CD8-positive, alpha-beta memory T cell (primary cell): ENCODE results near the gene MINDY4B. TPM values are rescaled to one million over a fixed set of nuclear protein-coding genes. Genes with fewer than 3 reads are reported as not detected.

Experiments used
- CTCF ChIA-PET: fragments of 350-600 bp; sonication (Branson Sonifier 250); formaldehyde crosslinking; loops from one replicate; lab custom pipeline; 2021; ENCODE audit warnings: antibody characterized with exemption; lab: Charles Lee
- POLR2A ChIA-PET: fragments of 350-600 bp; sonication (Branson Sonifier 250); formaldehyde crosslinking; loops from one replicate; lab custom pipeline; 2021; ENCODE audit warnings: antibody characterized with exemption; lab: Charles Lee
- DNase-seq, 5 donors: peaks; one replicate each; pipeline versions ENCODE4 v3.0.0 to v3.0.0-alpha.2; 2020 to 2022; ENCODE audit warnings: mixed read lengths in 1 of 5
- H3K27ac ChIP-seq: one replicate; pipeline ENCODE4 v1.7.0; 2013; ENCODE audit warnings: low read depth, mild to moderate bottlenecking, low read length, moderate library complexity
- H3K27me3 ChIP-seq: 2 replicates; pipeline ENCODE4 v1.7.0; 2013; ENCODE audit warnings: low read length, mild to moderate bottlenecking; ENCODE audit not compliant: insufficient read depth, poor library complexity, severe bottlenecking
- H3K36me3 ChIP-seq: 2 replicates; pipeline ENCODE4 v1.7.0; 2013; ENCODE audit warnings: mild to moderate bottlenecking, low read length, moderate library complexity; ENCODE audit not compliant: insufficient read depth
- H3K4me1 ChIP-seq: 2 replicates; pipeline ENCODE4 v1.7.0; 2013; ENCODE audit warnings: mild to moderate bottlenecking, low read length, moderate library complexity; ENCODE audit not compliant: insufficient read depth
- H3K4me3 ChIP-seq: 2 replicates; pipeline ENCODE4 v1.7.0; 2013; ENCODE audit warnings: mild to moderate bottlenecking, low read length
- H3K9me3 ChIP-seq: 2 replicates; pipeline ENCODE4 v1.7.0; 2013; ENCODE audit warnings: mild to moderate bottlenecking, low read length
- H3K27ac Mint-ChIP-seq, 8 donors: one replicate each; pipeline ENCODE4 v1.8.0; 2020 to 2021; ENCODE audit warnings: mixed read lengths in 8 of 8, mild to moderate bottlenecking in 6 of 8, inconsistent platforms in 3 of 8, moderate library complexity in 3 of 8
- H3K27me3 Mint-ChIP-seq, 2 donors: one replicate each; pipeline ENCODE4 v1.8.0; 2020 to 2021; ENCODE audit warnings: mixed read lengths in 2 of 2, mild to moderate bottlenecking in 1 of 2, moderate library complexity in 1 of 2
- H3K36me3 Mint-ChIP-seq, 3 donors: one replicate each; pipeline ENCODE4 v1.8.0; 2020 to 2021; ENCODE audit warnings: mixed read lengths in 3 of 3, inconsistent platforms in 1 of 3, mild to moderate bottlenecking in 1 of 3
- H3K4me1 Mint-ChIP-seq, 3 donors: one replicate each; pipeline ENCODE4 v1.8.0; 2020 to 2021; ENCODE audit warnings: mixed read lengths in 3 of 3, inconsistent platforms in 1 of 3, mild to moderate bottlenecking in 1 of 3
- H3K4me3 Mint-ChIP-seq, 7 donors: one replicate each; pipeline ENCODE4 v1.8.0; 2020 to 2021; ENCODE audit warnings: mixed read lengths in 7 of 7, mild to moderate bottlenecking in 6 of 7, moderate library complexity in 4 of 7, inconsistent platforms in 2 of 7
- H3K9me3 Mint-ChIP-seq, 5 donors: one replicate each; pipeline ENCODE4 v1.8.0; 2020 to 2022; ENCODE audit warnings: mixed read lengths in 5 of 5, mild to moderate bottlenecking in 3 of 5, moderate library complexity in 2 of 5, inconsistent platforms in 1 of 5
- polyA plus RNA-seq: library from polyadenylated mRNA; unstranded; fragments of 300-500 nt; fragmentation: Illumina TruSeq; gene quantifications from one replicate; pipeline ENCODE4 v1.2.3, GENCODE V29; 2021
- total RNA-seq, 2 experiments: library from RNA; stranded (reverse); gene quantifications; one replicate each; pipeline ENCODE4 v1.2.3, GENCODE V29; 2021

The MINDY4B gene
- total and polyA plus RNA-seq, 3 experiments from 2014 or later = not detected

DNA sequence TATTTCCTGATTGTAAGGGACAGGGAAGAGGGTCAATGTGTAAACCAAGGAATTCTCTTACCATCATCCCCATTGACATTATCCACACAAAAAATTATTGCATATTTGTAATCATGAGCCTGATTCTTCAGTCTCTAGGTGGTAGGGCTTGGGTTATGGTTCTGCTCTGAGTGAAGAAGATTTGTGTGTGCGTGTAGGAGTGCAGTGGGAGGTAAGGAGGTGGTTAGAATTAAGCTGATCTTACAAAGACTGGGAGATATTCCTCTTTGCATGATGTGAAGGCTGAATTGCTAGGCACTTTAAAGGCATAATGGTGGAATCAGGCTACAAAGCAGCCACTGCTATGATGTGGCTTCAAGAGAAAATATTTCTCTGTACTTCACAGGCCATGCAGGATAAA is 23.0 kb upstream of the MINDY4B start:
- H3K9me3 ChIP-seq = no peaks in the 10 kb centered on the region
- ChIA-PET CTCF (interaction anchor here (1.3 kb wide), 1 partner anchor 64 kb away, joined by 3 read pairs; no protein-coding TSS in a partner anchor), POLR2A (no interaction called here)
- H3K27me3 ChIP-seq = peaks cover 4% of the 10 kb centered on the region
- no peak overlapping the region for H3K27ac ChIP-seq
- DNase-seq = no peak
- peaks cover 8 to 29% of the 10 kb centered on the region in 2 donors for H3K27me3 Mint-ChIP-seq
- no peaks in the 10 kb centered on the region for H3K36me3 Mint-ChIP-seq
- H3K36me3 ChIP-seq = no peaks in the 10 kb centered on the region
- H3K27ac Mint-ChIP-seq = no peak overlapping the region
- no peaks in the 10 kb centered on the region for H3K4me1 ChIP-seq
- no peaks in the 10 kb centered on the region for H3K9me3 Mint-ChIP-seq
- no peak overlapping the region for H3K4me3 Mint-ChIP-seq
- peaks cover 4 to 9% (median 7%) of the 10 kb centered on the region in 3 donors for H3K4me1 Mint-ChIP-seq
- no peak overlapping the region for H3K4me3 ChIP-seq

DNA sequence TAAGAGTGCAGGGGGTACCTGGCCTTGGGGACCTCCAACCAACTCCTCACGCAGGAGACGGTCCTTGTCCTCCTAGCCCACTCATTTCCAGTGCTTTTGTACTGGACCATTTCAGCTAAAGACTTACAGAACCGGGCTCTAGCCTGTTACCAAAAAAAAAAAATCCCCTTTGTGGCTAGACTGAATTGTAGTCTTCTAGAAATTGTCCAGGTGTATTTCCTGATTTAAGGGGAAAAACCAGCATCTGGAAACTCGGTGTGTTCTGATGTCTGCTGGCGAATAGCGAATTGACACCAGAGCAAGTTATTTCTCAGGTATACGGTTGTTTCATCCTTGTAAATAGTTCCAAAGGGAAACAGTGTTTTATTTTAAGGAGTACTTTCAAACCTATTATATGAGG is 21.1 kb upstream of the MINDY4B start:
- no peak for DNase-seq
- no peaks in the 10 kb centered on the region for H3K9me3 Mint-ChIP-seq
- no peak overlapping the region for H3K27ac Mint-ChIP-seq
- H3K36me3 Mint-ChIP-seq = no peaks in the 10 kb centered on the region
- Histone ChIP-seq H3K27ac (no peak overlapping the region), H3K4me1 (no peaks in the 10 kb centered on the region), H3K4me3 (no peak overlapping the region), H3K36me3 (no peaks in the 10 kb centered on the region), H3K9me3 (no peaks in the 10 kb centered on the region), H3K27me3 (peaks cover 3% of the 10 kb centered on the region)
- CTCF ChIA-PET = no interaction called here
- H3K4me3 Mint-ChIP-seq = no peak overlapping the region
- H3K27me3 Mint-ChIP-seq = peaks cover 7 to 31% of the 10 kb centered on the region in 2 donors
- peaks cover 4 to 9% (median 7%) of the 10 kb centered on the region in 3 donors for H3K4me1 Mint-ChIP-seq
- POLR2A ChIA-PET = no interaction called here

DNA sequence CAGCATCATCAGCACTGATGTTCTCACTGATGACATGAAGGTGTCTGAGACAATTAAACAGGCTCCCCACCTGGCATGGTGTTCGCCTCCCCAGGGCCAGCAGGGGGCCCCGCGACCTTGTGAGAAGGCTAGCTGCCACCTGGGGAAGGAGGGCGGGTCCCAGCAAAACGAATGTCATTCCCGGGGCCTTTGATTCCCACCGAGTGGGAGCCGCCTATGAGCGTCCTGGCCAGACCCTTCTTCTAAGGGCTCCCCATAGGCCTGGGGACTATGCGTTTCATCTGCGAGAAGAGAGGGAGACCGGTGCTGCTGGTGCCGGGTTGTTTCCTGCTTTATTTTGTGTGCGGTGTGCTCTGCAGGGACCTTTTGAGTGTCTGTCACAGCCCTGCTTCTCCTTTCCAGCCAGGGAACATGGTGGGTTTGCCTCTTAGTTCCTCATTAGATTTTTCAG is 20.5 kb upstream of the MINDY4B start:
- POLR2A ChIA-PET = no interaction called here
- H3K4me1 ChIP-seq = no peaks in the 10 kb centered on the region
- Mint-ChIP-seq H3K27me3 (peaks cover 8 to 27% of the 10 kb centered on the region in 2 donors), H3K36me3 (no peaks in the 10 kb centered on the region), H3K27ac (no peak overlapping the region), H3K4me1 (peaks cover 4 to 9% (median 7%) of the 10 kb centered on the region in 3 donors), H3K4me3 (peak overlapping the region in 6 of 7 donors; percentile 52 to 66 (median 58)), H3K9me3 (no peaks in the 10 kb centered on the region)
- no peak overlapping the region for H3K4me3 ChIP-seq
- no peaks in the 10 kb centered on the region for H3K27me3 ChIP-seq
- H3K36me3 ChIP-seq = no peaks in the 10 kb centered on the region
- no peak overlapping the region for H3K27ac ChIP-seq
- no peaks in the 10 kb centered on the region for H3K9me3 ChIP-seq
- CTCF ChIA-PET = no interaction called here
- peak; percentile 4 to 51 (median 19) for DNase-seq

DNA sequence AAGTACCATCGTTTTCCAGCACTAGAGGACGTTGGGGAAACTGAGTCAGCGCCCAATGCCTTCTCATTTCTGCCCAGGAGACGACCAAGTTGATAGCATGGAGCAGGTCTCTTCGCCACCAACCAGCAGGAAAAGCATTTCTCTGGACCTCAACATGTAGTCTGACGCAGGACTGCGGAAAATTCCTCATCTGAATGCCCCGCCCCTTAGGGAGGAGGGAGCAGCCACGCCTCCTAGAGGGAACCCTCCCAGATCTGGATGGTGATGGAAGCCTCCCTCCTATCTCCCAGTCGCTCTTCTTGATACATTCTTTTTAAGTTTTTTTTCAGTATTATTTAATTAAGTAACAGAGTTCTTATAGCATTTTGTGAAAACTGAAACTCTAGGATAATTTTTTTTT is 17.4 kb upstream of the MINDY4B start:
- no peak overlapping the region for H3K4me3 ChIP-seq
- Mint-ChIP-seq H3K4me1 (peaks cover 4 to 9% (median 7%) of the 10 kb centered on the region in 3 donors), H3K27ac (no peak overlapping the region), H3K27me3 (peaks cover 13 to 46% of the 10 kb centered on the region in 2 donors), H3K9me3 (no peaks in the 10 kb centered on the region), H3K4me3 (no peak overlapping the region), H3K36me3 (no peaks in the 10 kb centered on the region)
- CTCF ChIA-PET = no interaction called here
- H3K27me3 ChIP-seq = no peaks in the 10 kb centered on the region
- DNase-seq = no peak
- H3K27ac ChIP-seq = no peak overlapping the region
- H3K4me1 ChIP-seq = no peaks in the 10 kb centered on the region
- POLR2A ChIA-PET = no interaction called here
- no peaks in the 10 kb centered on the region for H3K36me3 ChIP-seq
- no peaks in the 10 kb centered on the region for H3K9me3 ChIP-seq

GRCh38 chr3:150921209-150921608 is 16.0 kb upstream of the MINDY4B start:
- peaks cover 4 to 9% (median 7%) of the 10 kb centered on the region in 3 donors for H3K4me1 Mint-ChIP-seq
- H3K4me1 ChIP-seq = no peaks in the 10 kb centered on the region
- H3K4me3 Mint-ChIP-seq = no peak overlapping the region
- H3K27ac ChIP-seq = no peak overlapping the region
- POLR2A ChIA-PET = no interaction called here
- H3K4me3 ChIP-seq = no peak overlapping the region
- no peaks in the 10 kb centered on the region for H3K9me3 ChIP-seq
- no peaks in the 10 kb centered on the region for H3K36me3 ChIP-seq
- no peak for DNase-seq
- no peaks in the 10 kb centered on the region for H3K9me3 Mint-ChIP-seq
- no peaks in the 10 kb centered on the region for H3K36me3 Mint-ChIP-seq
- CTCF ChIA-PET = no interaction called here
- H3K27ac Mint-ChIP-seq = no peak overlapping the region
- no peaks in the 10 kb centered on the region for H3K27me3 ChIP-seq
- peaks cover 14 to 51% of the 10 kb centered on the region in 2 donors for H3K27me3 Mint-ChIP-seq

DNA sequence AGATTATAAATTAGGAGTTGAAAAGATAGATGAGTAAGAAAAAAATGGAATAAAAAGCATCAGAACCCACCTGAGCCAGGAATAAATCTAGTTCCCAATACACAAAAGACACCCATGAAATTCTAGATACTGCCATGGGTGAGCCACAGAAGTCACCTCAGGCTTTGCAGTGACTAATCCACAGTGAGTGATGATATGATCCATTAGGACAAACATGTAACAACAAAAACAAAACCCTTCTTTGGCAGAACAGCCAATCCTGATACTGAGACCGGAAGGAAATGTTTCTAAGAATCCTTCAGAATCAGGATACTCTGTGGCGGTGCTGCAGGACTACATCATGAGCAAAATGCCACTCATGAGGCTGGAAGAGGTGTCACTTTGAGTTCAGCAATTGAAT is 15.0 kb upstream of the MINDY4B start:
- Mint-ChIP-seq H3K4me1 (no peaks in the 10 kb centered on the region), H3K4me3 (no peak overlapping the region), H3K9me3 (no peaks in the 10 kb centered on the region), H3K27ac (no peak overlapping the region), H3K36me3 (no peaks in the 10 kb centered on the region), H3K27me3 (peaks cover 8 to 49% of the 10 kb centered on the region in 2 donors)
- H3K9me3 ChIP-seq = no peaks in the 10 kb centered on the region
- H3K4me1 ChIP-seq = no peaks in the 10 kb centered on the region
- CTCF ChIA-PET = no interaction called here
- no peak for DNase-seq
- no peaks in the 10 kb centered on the region for H3K27me3 ChIP-seq
- H3K4me3 ChIP-seq = no peak overlapping the region
- POLR2A ChIA-PET = no interaction called here
- H3K27ac ChIP-seq = no peak overlapping the region
- no peaks in the 10 kb centered on the region for H3K36me3 ChIP-seq

DNA sequence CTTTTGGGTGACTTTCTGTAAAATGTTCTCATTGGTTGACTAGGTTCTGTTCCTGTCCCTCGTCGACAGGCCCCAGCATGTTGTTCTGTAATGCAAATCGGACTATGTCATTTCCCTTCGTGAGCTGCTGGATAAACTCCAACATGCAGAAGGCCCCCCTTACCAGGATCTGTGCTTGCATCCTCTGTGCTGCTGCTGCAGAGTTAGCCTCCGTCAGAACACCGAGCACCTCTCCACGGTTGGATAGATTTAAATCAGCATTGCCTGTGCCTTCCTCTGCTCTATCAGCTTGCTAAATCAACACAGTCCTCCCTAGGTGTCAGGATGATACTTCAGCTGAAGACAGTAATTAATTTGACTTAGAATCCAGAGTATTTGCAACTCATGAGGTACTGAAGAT is 12.7 kb upstream of the MINDY4B start:
- Histone ChIP-seq H3K27me3 (no peaks in the 10 kb centered on the region), H3K4me1 (no peaks in the 10 kb centered on the region), H3K4me3 (no peak overlapping the region), H3K27ac (no peak overlapping the region), H3K9me3 (no peaks in the 10 kb centered on the region), H3K36me3 (no peaks in the 10 kb centered on the region)
- Mint-ChIP-seq H3K4me1 (no peaks in the 10 kb centered on the region), H3K27me3 (peaks cover 7 to 49% of the 10 kb centered on the region in 2 donors), H3K36me3 (no peaks in the 10 kb centered on the region), H3K27ac (no peak overlapping the region), H3K9me3 (no peaks in the 10 kb centered on the region), H3K4me3 (no peak overlapping the region)
- POLR2A ChIA-PET = no interaction called here
- CTCF ChIA-PET = no interaction called here
- no peak for DNase-seq

- Mint-ChIP-seq H3K9me3 (no peaks in the 10 kb centered on the region), H3K27ac (no peak overlapping the region), H3K4me1 (no peaks in the 10 kb centered on the region), H3K36me3 (no peaks in the 10 kb centered on the region), H3K27me3 (peaks cover 14 to 41% of the 10 kb centered on the region in 2 donors), H3K4me3 (no peak overlapping the region)
- POLR2A ChIA-PET = no interaction called here
- no peak for DNase-seq
- CTCF ChIA-PET = no interaction called here
- Histone ChIP-seq H3K9me3 (no peaks in the 10 kb centered on the region), H3K4me1 (no peaks in the 10 kb centered on the region), H3K27ac (no peak overlapping the region), H3K4me3 (no peak overlapping the region), H3K27me3 (no peaks in the 10 kb centered on the region), H3K36me3 (no peaks in the 10 kb centered on the region)
Observed at GRCh38 chr3:150913133-150913922, 8.1 kb upstream of the MINDY4B start.
